HEK293 (cell line): ENCODE measurements around the gene TIMM17B.

Experiments used
- KLF10 ChIP-seq: fragments of 450-650 bp; IDR thresholded peaks from 2 replicates; pipeline ENCODE4 v1.5.1; 2018; ENCODE audit warnings: missing biosample characterization, mild to moderate bottlenecking, missing genetic modification characterization
- OVOL3 ChIP-seq: fragments of 450-650 bp; formaldehyde crosslinking; IDR thresholded peaks from 2 replicates; pipeline ENCODE4 v1.5.1; 2016; ENCODE audit warnings: missing biosample characterization, missing genetic modification characterization
- REPIN1 ChIP-seq: fragments of 450-650 bp; formaldehyde crosslinking; IDR thresholded peaks from 2 replicates; pipeline ENCODE4 v1.5.1; 2017; ENCODE audit warnings: missing biosample characterization, missing genetic modification characterization, low read depth
- SETDB1 ChIP-seq: IDR thresholded peaks from one replicate; pipeline ENCODE4 v1.6.1; 2017; ENCODE audit warnings: mild to moderate bottlenecking, low read length, moderate library complexity, mixed read lengths; ENCODE audit not compliant: insufficient read length
- SP7 ChIP-seq: fragments of 450-650 bp; formaldehyde crosslinking; IDR thresholded peaks from 2 replicates; pipeline ENCODE4 v1.5.1; 2016; ENCODE audit warnings: missing biosample characterization, missing genetic modification characterization
- ZBTB11 ChIP-seq: fragments of 450-650 bp; formaldehyde crosslinking; conservative IDR thresholded peaks from 2 replicates; pipeline ENCODE4 v1.5.1; 2016; ENCODE audit warnings: low read depth, missing biosample characterization, missing genetic modification characterization
- ZBTB20 ChIP-seq: fragments of 450-650 bp; formaldehyde crosslinking; IDR thresholded peaks from 2 replicates; pipeline ENCODE4 v1.5.1; 2016; ENCODE audit warnings: missing biosample characterization, missing genetic modification characterization
- ZFP69B ChIP-seq: fragments of 450-650 bp; formaldehyde crosslinking; IDR thresholded peaks from 2 replicates; pipeline ENCODE4 v1.5.1; 2016; ENCODE audit warnings: missing biosample characterization, missing genetic modification characterization
- ZNF132 ChIP-seq: fragments of 450-650 bp; formaldehyde crosslinking; IDR thresholded peaks from 2 replicates; pipeline ENCODE4 v1.5.1; 2017; ENCODE audit warnings: missing biosample characterization, missing genetic modification characterization, borderline replicate concordance
- ZNF155 ChIP-seq: fragments of 450-650 bp; formaldehyde crosslinking; IDR thresholded peaks from 2 replicates; pipeline ENCODE4 v1.5.1; 2016; ENCODE audit warnings: missing biosample characterization, missing genetic modification characterization
- ZNF2 ChIP-seq: fragments of 450-650 bp; formaldehyde crosslinking; IDR thresholded peaks from 2 replicates; pipeline ENCODE4 v1.5.1; 2016; ENCODE audit warnings: missing biosample characterization, missing genetic modification characterization
- ZNF202 ChIP-seq: fragments of 450-650 bp; formaldehyde crosslinking; IDR thresholded peaks from 2 replicates; pipeline ENCODE4 v1.5.1; 2016; ENCODE audit warnings: missing biosample characterization, missing genetic modification characterization, borderline replicate concordance
- ZNF23 ChIP-seq: fragments of 450-650 bp; formaldehyde crosslinking; IDR thresholded peaks from 2 replicates; pipeline ENCODE4 v1.5.1; 2016; ENCODE audit warnings: missing biosample characterization, missing genetic modification characterization, borderline replicate concordance
- ZNF248 ChIP-seq: fragments of 450-650 bp; formaldehyde crosslinking; IDR thresholded peaks from 2 replicates; pipeline ENCODE4 v1.5.1; 2017; ENCODE audit warnings: missing biosample characterization, missing genetic modification characterization
- ZNF266 ChIP-seq: fragments of 450-650 bp; formaldehyde crosslinking; IDR thresholded peaks from 2 replicates; pipeline ENCODE4 v1.5.1; 2016; ENCODE audit warnings: missing biosample characterization, missing genetic modification characterization, low read depth
- ZNF274 ChIP-seq, 2 experiments: fragments of 200-500 bp in 1 of 2; fragments of 450-650 bp in 1 of 2; sonication (Bioruptor generic) in 1 of 2; formaldehyde crosslinking in 1 of 2; IDR thresholded peaks; 2 replicates each; pipeline versions ENCODE4 v1.5.1 to v1.6.1; 2014 to 2016; ENCODE audit warnings: borderline replicate concordance in 1 of 2, inconsistent platforms in 1 of 2, low read length in 1 of 2, missing biosample characterization in 1 of 2, missing genetic modification characterization in 1 of 2
- ZNF311 ChIP-seq: fragments of 450-650 bp; formaldehyde crosslinking; IDR thresholded peaks from 2 replicates; pipeline ENCODE4 v1.5.1; 2017; ENCODE audit warnings: missing biosample characterization, missing genetic modification characterization, borderline replicate concordance
- ZNF350 ChIP-seq: fragments of 450-650 bp; formaldehyde crosslinking; IDR thresholded peaks from 2 replicates; pipeline ENCODE4 v1.5.0; 2017; ENCODE audit warnings: missing biosample characterization, mild to moderate bottlenecking, missing genetic modification characterization
- ZNF549 ChIP-seq: fragments of 450-650 bp; IDR thresholded peaks from 2 replicates; pipeline ENCODE4 v1.5.1; 2018; ENCODE audit warnings: missing biosample characterization, missing genetic modification characterization, mild to moderate bottlenecking, inconsistent platforms, moderate library complexity
- ZNF558 ChIP-seq: fragments of 450-650 bp; formaldehyde crosslinking; IDR thresholded peaks from 2 replicates; pipeline ENCODE4 v1.5.1; 2016; ENCODE audit warnings: missing biosample characterization, missing genetic modification characterization
- ZNF600 ChIP-seq: fragments of 450-650 bp; formaldehyde crosslinking; IDR thresholded peaks from 2 replicates; pipeline ENCODE4 v1.5.1; 2016; ENCODE audit warnings: missing biosample characterization, missing genetic modification characterization
- ZSCAN16 ChIP-seq: fragments of 450-650 bp; formaldehyde crosslinking; IDR thresholded peaks from 2 replicates; pipeline ENCODE4 v1.5.1; 2016; ENCODE audit warnings: missing biosample characterization, missing genetic modification characterization
- TF ChIP-seq, protein P1 (sequence below): fragments of 450-650 bp; formaldehyde crosslinking; conservative IDR thresholded peaks from 2 replicates; pipeline ENCODE4 v1.5.1; 2016; ENCODE audit warnings: low read depth, missing biosample characterization, missing genetic modification characterization
- TF ChIP-seq, protein P2 (sequence below): fragments of 450-650 bp; formaldehyde crosslinking; IDR thresholded peaks from 2 replicates; pipeline ENCODE4 v1.5.1; 2017; ENCODE audit warnings: missing biosample characterization, missing genetic modification characterization
- TF ChIP-seq, protein P3 (sequence below): fragments of 450-650 bp; formaldehyde crosslinking; IDR thresholded peaks from 2 replicates; pipeline ENCODE4 v1.5.1; 2016; ENCODE audit warnings: missing biosample characterization, missing genetic modification characterization
- TF ChIP-seq, protein P4 (sequence below): fragments of 450-650 bp; formaldehyde crosslinking; IDR thresholded peaks from 2 replicates; pipeline ENCODE4 v1.5.1; 2016; ENCODE audit warnings: missing biosample characterization, missing genetic modification characterization

Gene TIMM17B

GRCh38 chrX:48897625-48898306 is at the start of gene TIMM17B, which contains the start of gene PQBP1 (continued):
- TF ChIP-seq ZBTB11 (tag by site-specific recombination): 0 out of 2 replicates have a peak, but pooled peaks have one; percentile 19
- no peak for TF ChIP-seq ZNF202 (tag by site-specific recombination)
- TF ChIP-seq OVOL3 (tag by site-specific recombination): peak; percentile 63; the same call in 1 of the 2 replicates
- TF ChIP-seq ZNF549 (tag by site-specific recombination): no peak
- TF ChIP-seq ZNF558 (tag by site-specific recombination): no peak
- no peak for TF ChIP-seq ZNF311
- no peak for TF ChIP-seq SETDB1
- TF ChIP-seq, protein P1, sequence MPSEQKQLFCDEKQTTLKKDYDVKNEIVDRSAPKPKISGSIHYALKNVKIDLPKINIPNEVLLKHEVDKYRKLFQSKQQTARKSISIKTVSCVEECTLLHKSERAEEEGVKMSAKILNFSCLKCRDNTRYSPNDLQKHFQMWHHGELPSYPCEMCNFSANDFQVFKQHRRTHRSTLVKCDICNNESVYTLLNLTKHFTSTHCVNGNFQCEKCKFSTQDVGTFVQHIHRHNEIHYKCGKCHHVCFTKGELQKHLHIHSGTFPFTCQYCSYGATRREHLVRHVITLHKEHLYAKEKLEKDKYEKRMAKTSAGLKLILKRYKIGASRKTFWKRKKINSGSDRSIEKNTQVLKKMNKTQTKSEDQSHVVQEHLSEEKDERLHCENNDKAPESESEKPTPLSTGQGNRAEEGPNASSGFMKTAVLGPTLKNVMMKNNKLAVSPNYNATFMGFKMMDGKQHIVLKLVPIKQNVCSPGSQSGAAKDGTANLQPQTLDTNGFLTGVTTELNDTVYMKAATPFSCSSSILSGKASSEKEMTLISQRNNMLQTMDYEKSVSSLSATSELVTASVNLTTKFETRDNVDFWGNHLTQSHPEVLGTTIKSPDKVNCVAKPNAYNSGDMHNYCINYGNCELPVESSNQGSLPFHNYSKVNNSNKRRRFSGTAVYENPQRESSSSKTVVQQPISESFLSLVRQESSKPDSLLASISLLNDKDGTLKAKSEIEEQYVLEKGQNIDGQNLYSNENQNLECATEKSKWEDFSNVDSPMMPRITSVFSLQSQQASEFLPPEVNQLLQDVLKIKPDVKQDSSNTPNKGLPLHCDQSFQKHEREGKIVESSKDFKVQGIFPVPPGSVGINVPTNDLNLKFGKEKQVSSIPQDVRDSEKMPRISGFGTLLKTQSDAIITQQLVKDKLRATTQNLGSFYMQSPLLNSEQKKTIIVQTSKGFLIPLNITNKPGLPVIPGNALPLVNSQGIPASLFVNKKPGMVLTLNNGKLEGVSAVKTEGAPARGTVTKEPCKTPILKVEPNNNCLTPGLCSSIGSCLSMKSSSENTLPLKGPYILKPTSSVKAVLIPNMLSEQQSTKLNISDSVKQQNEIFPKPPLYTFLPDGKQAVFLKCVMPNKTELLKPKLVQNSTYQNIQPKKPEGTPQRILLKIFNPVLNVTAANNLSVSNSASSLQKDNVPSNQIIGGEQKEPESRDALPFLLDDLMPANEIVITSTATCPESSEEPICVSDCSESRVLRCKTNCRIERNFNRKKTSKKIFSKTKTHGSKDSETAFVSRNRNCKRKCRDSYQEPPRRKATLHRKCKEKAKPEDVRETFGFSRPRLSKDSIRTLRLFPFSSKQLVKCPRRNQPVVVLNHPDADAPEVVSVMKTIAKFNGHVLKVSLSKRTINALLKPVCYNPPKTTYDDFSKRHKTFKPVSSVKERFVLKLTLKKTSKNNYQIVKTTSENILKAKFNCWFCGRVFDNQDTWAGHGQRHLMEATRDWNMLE (tag by site-specific recombination): no peak
- TF ChIP-seq, protein P2, sequence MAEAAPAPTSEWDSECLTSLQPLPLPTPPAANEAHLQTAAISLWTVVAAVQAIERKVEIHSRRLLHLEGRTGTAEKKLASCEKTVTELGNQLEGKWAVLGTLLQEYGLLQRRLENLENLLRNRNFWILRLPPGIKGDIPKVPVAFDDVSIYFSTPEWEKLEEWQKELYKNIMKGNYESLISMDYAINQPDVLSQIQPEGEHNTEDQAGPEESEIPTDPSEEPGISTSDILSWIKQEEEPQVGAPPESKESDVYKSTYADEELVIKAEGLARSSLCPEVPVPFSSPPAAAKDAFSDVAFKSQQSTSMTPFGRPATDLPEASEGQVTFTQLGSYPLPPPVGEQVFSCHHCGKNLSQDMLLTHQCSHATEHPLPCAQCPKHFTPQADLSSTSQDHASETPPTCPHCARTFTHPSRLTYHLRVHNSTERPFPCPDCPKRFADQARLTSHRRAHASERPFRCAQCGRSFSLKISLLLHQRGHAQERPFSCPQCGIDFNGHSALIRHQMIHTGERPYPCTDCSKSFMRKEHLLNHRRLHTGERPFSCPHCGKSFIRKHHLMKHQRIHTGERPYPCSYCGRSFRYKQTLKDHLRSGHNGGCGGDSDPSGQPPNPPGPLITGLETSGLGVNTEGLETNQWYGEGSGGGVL: no peak
- TF ChIP-seq REPIN1: no peak
- no peak for TF ChIP-seq ZNF248 (tag by site-specific recombination)
- TF ChIP-seq ZSCAN16 (tag by site-specific recombination): no peak
- no peak for TF ChIP-seq ZNF274 (IDR thresholded peaks at IDR 0.05; ENCODE audit: low read length)
- TF ChIP-seq ZNF274 (tag by site-specific recombination; IDR thresholded peaks at IDR 0.05; ENCODE audit: borderline replicate concordance): no peak
- TF ChIP-seq ZNF266 (tag by site-specific recombination): no peak
- no peak for TF ChIP-seq ZNF23 (tag by site-specific recombination)
- TF ChIP-seq ZNF155 (tag by site-specific recombination): no peak
- TF ChIP-seq KLF10 (tag by site-specific recombination): no peak; the same call in 1 of the 2 replicates
- TF ChIP-seq SP7 (tag by site-specific recombination): peak; percentile 81
- no peak for TF ChIP-seq ZNF132 (tag by site-specific recombination)
- peak; percentile 90 for TF ChIP-seq ZNF2
- TF ChIP-seq ZNF350 (tag by site-specific recombination): no peak
- peak; percentile 67 for TF ChIP-seq ZBTB20 (tag by site-specific recombination)
- TF ChIP-seq, protein P3, sequence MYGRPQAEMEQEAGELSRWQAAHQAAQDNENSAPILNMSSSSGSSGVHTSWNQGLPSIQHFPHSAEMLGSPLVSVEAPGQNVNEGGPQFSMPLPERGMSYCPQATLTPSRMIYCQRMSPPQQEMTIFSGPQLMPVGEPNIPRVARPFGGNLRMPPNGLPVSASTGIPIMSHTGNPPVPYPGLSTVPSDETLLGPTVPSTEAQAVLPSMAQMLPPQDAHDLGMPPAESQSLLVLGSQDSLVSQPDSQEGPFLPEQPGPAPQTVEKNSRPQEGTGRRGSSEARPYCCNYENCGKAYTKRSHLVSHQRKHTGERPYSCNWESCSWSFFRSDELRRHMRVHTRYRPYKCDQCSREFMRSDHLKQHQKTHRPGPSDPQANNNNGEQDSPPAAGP (tag by site-specific recombination): peak; percentile 41; the same call in 1 of the 2 replicates
- TF ChIP-seq ZFP69B (tag by site-specific recombination): peak; percentile 83
- TF ChIP-seq, protein P4, sequence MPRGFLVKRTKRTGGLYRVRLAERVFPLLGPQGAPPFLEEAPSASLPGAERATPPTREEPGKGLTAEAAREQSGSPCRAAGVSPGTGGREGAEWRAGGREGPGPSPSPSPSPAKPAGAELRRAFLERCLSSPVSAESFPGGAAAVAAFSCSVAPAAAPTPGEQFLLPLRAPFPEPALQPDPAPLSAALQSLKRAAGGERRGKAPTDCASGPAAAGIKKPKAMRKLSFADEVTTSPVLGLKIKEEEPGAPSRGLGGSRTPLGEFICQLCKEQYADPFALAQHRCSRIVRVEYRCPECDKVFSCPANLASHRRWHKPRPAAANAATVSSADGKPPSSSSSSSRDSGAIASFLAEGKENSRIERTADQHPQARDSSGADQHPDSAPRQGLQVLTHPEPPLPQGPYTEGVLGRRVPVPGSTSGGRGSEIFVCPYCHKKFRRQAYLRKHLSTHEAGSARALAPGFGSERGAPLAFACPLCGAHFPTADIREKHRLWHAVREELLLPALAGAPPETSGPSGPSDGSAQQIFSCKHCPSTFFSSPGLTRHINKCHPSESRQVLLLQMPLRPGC: peak; percentile 38; the same call in 1 of the 2 replicates
- no peak; the same call in 1 of the 2 replicates for TF ChIP-seq ZNF600 (tag by site-specific recombination)
